Upper lobe of left lung (tissue), 6 donors: ENCODE data around the gene ANAPC7. TPM values are rescaled to one million over a fixed set of nuclear protein-coding genes. Genes with fewer than 3 reads are reported as not detected.

Source experiments
- ATAC-seq, 2 donors: fragments of 200-7000 bp; cut with Tn5 transposase; one replicate each; pipeline ENCODE4 v1.9.1; 2022; ENCODE audit warnings: mild to moderate bottlenecking in 2 of 2, moderate library complexity in 2 of 2; ENCODE audit not compliant: low FRiP score in 2 of 2
- DNase-seq, 2 donors: peaks; one replicate each; pipeline ENCODE4 v3.0.0-alpha.2; 2019 to 2020
- H3K27ac ChIP-seq, 4 donors: fragments of 200-600 bp; sonication (generic); one replicate each; pipeline ENCODE4 v1.5.1; 2016 to 2019
- H3K27me3 ChIP-seq, 4 donors: fragments of 200-600 bp; sonication (generic); one replicate each; pipeline ENCODE4 v1.5.1; 2017 to 2019
- H3K36me3 ChIP-seq, 4 donors: fragments of 200-600 bp; sonication (generic); one replicate each; pipeline ENCODE4 v1.5.1; 2016 to 2019
- H3K4me1 ChIP-seq, 4 donors: fragments of 200-600 bp; sonication (generic); one replicate each; pipeline ENCODE4 v1.5.1; 2018 to 2019
- H3K4me3 ChIP-seq, 4 donors: fragments of 200-600 bp; sonication (generic); one replicate each; pipeline ENCODE4 v1.5.1; 2017 to 2019; ENCODE audit warnings: mild to moderate bottlenecking in 2 of 4, moderate library complexity in 1 of 4
- H3K9me3 ChIP-seq, 4 donors: fragments of 200-600 bp; sonication (generic); one replicate each; pipeline ENCODE4 v1.5.1; 2018 to 2019
- CTCF ChIP-seq, 6 experiments: fragments of 450-650 bp in 4 of 6; fragments of 200-600 bp in 2 of 6; sonication (generic) in 2 of 6; IDR thresholded peaks; one replicate each; pipeline ENCODE4 v1.5.1; 2016 to 2019; ENCODE audit warnings: antibody characterized with exemption in 6 of 6
- EP300 ChIP-seq, 4 donors: sonication (generic); formaldehyde crosslinking; IDR thresholded peaks; one replicate each; pipeline ENCODE4 v1.5.1; 2017; ENCODE audit warnings: antibody characterized with exemption in 4 of 4, control low read depth in 2 of 4
- POLR2A ChIP-seq, 4 donors: fragments of 450-650 bp; IDR thresholded peaks; one replicate each; pipeline ENCODE4 v1.5.1; 2016 to 2017; ENCODE audit warnings: antibody characterized with exemption in 4 of 4, mild to moderate bottlenecking in 2 of 4
- POLR2AphosphoS5 ChIP-seq, 2 donors: sonication (generic); formaldehyde crosslinking; IDR thresholded peaks; one replicate each; pipeline ENCODE4 v1.5.1; 2017; ENCODE audit warnings: antibody characterized with exemption in 2 of 2
- WGBS, 2 donors: methylation state at CpG; one replicate each; pipeline ENCODE4 v1.1.5; 2017 to 2018; 5-methylcytosine and 5-hydroxymethylcytosine counted together
- total RNA-seq, 6 donors: library from RNA; depleted of rRNA in 4 of 6; stranded (reverse); fragments of >200 nt in 4 of 6; gene quantifications; one replicate each; pipeline versions ENCODE4 v1.1.0 to v1.2.1, GENCODE V29; 2016 to 2021
- donor health status: DM: no; HTN: no; CAD: no; lungs with moderate emphysema.
- donor health status: DM: no; HTN: yes; CAD: no; lungs with severe emphysema.

The ANAPC7 gene
- total RNA-seq, 6 donors from 2014 or later = 33.5 to 90.1 (median 43.1) TPM

DNA sequence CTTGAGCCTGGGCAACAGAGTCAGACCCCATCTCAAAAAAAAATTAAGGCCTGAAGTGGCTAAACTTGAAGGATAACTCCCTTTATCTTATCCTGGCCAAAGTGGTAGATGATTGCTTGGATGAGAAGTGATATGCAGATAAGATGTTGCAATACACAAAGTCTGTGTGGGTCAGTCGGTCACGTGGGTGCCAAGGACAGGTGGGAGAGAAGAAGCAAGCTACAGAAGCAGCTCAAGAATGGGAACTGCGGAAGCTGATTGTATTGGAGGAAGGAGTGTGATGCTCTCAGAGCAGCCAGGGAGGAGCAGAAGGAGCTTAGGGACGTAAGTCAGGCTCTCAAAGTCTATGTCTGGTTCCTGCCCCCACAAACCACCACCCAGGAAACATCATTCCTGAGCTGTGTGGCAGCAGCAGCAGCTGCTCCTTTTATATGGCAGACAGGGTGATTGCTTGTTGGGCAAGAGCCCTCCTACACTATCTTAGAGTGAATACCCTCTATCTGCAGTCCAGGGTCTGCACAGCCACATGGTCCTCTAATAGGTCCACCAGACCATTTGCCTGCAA is 67.9 kb downstream of the ANAPC7 start:
- peaks cover 0 to 13% (median 7%) of the 10 kb centered on the region in 4 donors for H3K4me1 ChIP-seq
- no peaks in the 10 kb centered on the region for H3K9me3 ChIP-seq
- peaks cover 40 to 95% (median 80%) of the 10 kb centered on the region in 4 donors for H3K36me3 ChIP-seq
- H3K27me3 ChIP-seq = no peaks in the 10 kb centered on the region
- no peak for ATAC-seq
- WGBS, 2 donors = 85% methylated on average over 4 of the region's 4 CpGs
- H3K27ac ChIP-seq = no peak overlapping the region
- no peak for DNase-seq
- TF ChIP-seq CTCF (IDR thresholded peaks at IDR 0.05) = no peak
- TF ChIP-seq EP300 (IDR thresholded peaks at IDR 0.05) = no peak
- no peak for TF ChIP-seq POLR2A (IDR thresholded peaks at IDR 0.05)
- no peak for TF ChIP-seq POLR2AphosphoS5 (IDR thresholded peaks at IDR 0.05)
- H3K4me3 ChIP-seq = no peak overlapping the region

- Histone ChIP-seq H3K4me1 (peaks cover 0 to 10% (median 4%) of the 10 kb centered on the region in 4 donors), H3K27ac (no peak overlapping the region), H3K9me3 (no peaks in the 10 kb centered on the region), H3K4me3 (no peak overlapping the region), H3K27me3 (no peaks in the 10 kb centered on the region), H3K36me3 (peaks cover 44 to 89% (median 77%) of the 10 kb centered on the region in 4 donors)
- DNase-seq (no peak), ATAC-seq (no peak)
- TF ChIP-seq EP300 (IDR thresholded peaks at IDR 0.05) = no peak
- no peak for TF ChIP-seq CTCF (IDR thresholded peaks at IDR 0.05)
- no peak for TF ChIP-seq POLR2A (IDR thresholded peaks at IDR 0.05)
- TF ChIP-seq POLR2AphosphoS5 (IDR thresholded peaks at IDR 0.05) = no peak
These were observed 70.3 kb downstream of the ANAPC7 start for GRCh38 chr12:110333201-110333600.

DNA sequence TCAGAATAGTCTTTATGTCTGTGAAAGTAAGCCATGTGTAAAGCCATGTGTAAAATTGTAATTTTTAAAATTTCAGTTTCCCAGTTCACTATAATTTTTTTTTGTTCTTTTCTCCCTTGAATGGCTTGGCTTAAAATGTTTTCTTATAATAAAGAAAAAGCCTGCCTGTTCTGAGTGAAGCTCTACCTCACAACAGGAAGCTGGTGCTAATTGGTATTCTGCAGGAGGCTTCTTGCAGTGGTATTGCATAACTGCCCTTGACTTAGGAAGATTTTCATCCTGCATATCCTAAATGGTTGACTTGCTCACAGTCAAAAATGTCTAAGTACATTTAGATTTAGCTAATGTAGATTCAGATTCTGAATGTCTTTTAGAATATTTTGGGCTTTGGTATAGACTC is 73.0 kb downstream of the ANAPC7 start:
- ATAC-seq (no peak), DNase-seq (no peak)
- Histone ChIP-seq H3K4me1 (peaks cover 0 to 10% (median 4%) of the 10 kb centered on the region in 4 donors), H3K4me3 (no peak overlapping the region), H3K9me3 (no peaks in the 10 kb centered on the region), H3K27ac (no peak overlapping the region), H3K36me3 (peaks cover 33 to 89% (median 78%) of the 10 kb centered on the region in 4 donors), H3K27me3 (no peaks in the 10 kb centered on the region)
- no peak for TF ChIP-seq EP300 (IDR thresholded peaks at IDR 0.05)
- no peak for TF ChIP-seq POLR2A (IDR thresholded peaks at IDR 0.05)
- TF ChIP-seq CTCF (IDR thresholded peaks at IDR 0.05) = no peak
- no peak for TF ChIP-seq POLR2AphosphoS5 (IDR thresholded peaks at IDR 0.05)

DNA sequence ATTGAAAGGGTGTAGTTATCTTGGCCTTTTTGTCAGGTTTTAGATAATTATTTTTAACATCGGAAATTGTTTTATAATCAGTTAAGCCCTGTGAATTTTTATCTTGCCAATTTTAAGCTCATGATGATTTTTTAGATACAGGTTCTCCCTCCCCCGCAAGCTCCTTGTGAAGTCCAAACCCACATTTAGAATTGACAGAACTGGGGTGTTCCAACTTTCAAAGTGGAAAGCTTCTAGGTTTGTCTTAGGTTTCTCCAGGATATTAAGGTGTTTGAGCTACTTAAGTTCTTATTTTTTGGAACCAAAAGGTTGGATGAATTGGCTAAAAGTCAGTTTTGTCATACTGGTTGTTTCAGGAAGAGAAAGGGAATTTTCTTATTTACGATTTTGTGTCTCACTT is 73.4 kb downstream of the ANAPC7 start:
- Histone ChIP-seq H3K4me1 (peaks cover 0 to 10% (median 4%) of the 10 kb centered on the region in 4 donors), H3K36me3 (peaks cover 29 to 89% (median 75%) of the 10 kb centered on the region in 4 donors), H3K27me3 (no peaks in the 10 kb centered on the region), H3K9me3 (no peaks in the 10 kb centered on the region), H3K4me3 (no peak overlapping the region), H3K27ac (no peak overlapping the region)
- DNase-seq (no peak), ATAC-seq (no peak)
- TF ChIP-seq POLR2A (IDR thresholded peaks at IDR 0.05) = no peak
- no peak for TF ChIP-seq CTCF (IDR thresholded peaks at IDR 0.05)
- no peak for TF ChIP-seq EP300 (IDR thresholded peaks at IDR 0.05)
- TF ChIP-seq POLR2AphosphoS5 (IDR thresholded peaks at IDR 0.05) = no peak
- WGBS, 2 donors = 84 to 89% methylated on average over 3 of the region's 3 CpGs

GRCh38 chr12:110329710-110330109 is 73.8 kb downstream of the ANAPC7 start:
- TF ChIP-seq POLR2A (IDR thresholded peaks at IDR 0.05) (no peak), CTCF (IDR thresholded peaks at IDR 0.05) (no peak), POLR2AphosphoS5 (IDR thresholded peaks at IDR 0.05) (no peak), EP300 (IDR thresholded peaks at IDR 0.05) (no peak)
- no peak for DNase-seq
- no peak for ATAC-seq
- Histone ChIP-seq H3K9me3 (no peaks in the 10 kb centered on the region), H3K27ac (no peak overlapping the region), H3K27me3 (no peaks in the 10 kb centered on the region), H3K4me3 (no peak overlapping the region), H3K36me3 (peaks cover 25 to 89% (median 71%) of the 10 kb centered on the region in 4 donors), H3K4me1 (peaks cover 0 to 10% (median 4%) of the 10 kb centered on the region in 4 donors)
- WGBS, 2 donors = 89 to 95% methylated on average over 4 of the region's 4 CpGs
